ENCODE measurements around the gene PARD3. TPM values are rescaled to one million over a fixed set of nuclear protein-coding genes. Genes with fewer than 3 reads are reported as not detected.
"Not testable (repeated sequence)": the region's sequence is repeated elsewhere in the genome, so short reads cannot be mapped to it uniquely, and the experiment has no call there.

PARD3 gene
- total RNA-seq, 3 donors from 2014 or later: 0.35 to 0.53 (median 0.37) TPM

DNA sequence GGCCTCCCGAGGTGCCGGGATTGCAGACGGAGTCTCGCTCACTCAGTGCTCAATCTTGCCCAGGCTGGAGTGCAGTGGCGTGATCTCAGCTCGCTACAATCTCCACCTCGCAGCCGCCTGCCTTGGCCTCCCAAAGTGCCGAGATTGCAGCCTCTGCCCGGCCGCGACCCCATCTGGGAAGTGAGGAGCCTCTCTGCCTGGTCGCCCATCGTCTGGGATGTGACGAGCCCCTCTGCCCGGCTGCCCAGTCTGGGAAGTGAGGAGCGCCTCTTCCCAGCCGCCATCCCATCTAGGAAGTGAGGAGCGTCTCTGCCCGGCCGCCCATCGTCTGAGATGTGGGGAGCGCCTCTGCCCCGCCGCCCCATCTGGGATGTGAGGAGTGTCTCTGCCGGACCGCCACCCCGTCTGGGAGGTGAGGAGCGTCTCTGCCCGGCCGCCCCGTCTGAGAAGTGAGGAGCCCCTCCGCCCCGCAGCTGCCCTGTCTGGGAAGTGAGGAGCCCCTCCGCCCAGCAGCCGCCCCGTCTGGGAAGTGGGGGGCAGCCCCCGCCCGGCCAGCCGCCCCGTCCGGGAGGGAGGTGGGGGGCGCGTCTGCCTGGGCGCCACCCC is 462.4 kb downstream of the PARD3 start:
- DNase-seq; H3K9me3 Mint-ChIP-seq; ATAC-seq; H3K4me1 Mint-ChIP-seq (ENCODE audit: low read depth); H3K27me3 Mint-ChIP-seq (ENCODE audit: low read depth); H3K4me3 Mint-ChIP-seq; H3K36me3 Mint-ChIP-seq (ENCODE audit: insufficient read depth): not testable (repeated sequence)

DNA sequence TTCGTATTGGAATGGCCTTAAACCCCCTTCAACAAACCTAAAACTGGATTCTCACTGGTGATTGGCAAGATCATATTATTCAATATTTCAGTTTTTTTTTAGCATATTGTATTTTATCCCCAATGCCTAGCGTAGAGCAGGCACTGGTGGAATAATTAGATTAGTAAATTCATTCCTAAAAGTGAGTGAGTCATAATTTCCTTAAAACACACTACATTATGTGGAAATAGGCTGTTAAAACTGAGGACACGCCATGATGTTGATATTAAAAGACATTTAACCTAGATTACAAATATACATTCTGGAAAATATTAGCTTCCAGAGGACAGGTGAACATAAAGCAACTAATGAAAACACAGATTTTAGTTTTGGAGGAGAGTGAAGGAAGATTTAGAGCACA is 463.9 kb downstream of the PARD3 start:
- ATAC-seq (no peak), DNase-seq (no peak)
- Mint-ChIP-seq H3K4me3 (no peak overlapping the region), H3K9me3 (peaks cover 4% of the 10 kb centered on the region), H3K27me3 (ENCODE audit: low read depth) (peaks cover 6% of the 10 kb centered on the region), H3K36me3 (ENCODE audit: insufficient read depth) (no peaks in the 10 kb centered on the region), H3K4me1 (ENCODE audit: low read depth) (no peaks in the 10 kb centered on the region)

DNA sequence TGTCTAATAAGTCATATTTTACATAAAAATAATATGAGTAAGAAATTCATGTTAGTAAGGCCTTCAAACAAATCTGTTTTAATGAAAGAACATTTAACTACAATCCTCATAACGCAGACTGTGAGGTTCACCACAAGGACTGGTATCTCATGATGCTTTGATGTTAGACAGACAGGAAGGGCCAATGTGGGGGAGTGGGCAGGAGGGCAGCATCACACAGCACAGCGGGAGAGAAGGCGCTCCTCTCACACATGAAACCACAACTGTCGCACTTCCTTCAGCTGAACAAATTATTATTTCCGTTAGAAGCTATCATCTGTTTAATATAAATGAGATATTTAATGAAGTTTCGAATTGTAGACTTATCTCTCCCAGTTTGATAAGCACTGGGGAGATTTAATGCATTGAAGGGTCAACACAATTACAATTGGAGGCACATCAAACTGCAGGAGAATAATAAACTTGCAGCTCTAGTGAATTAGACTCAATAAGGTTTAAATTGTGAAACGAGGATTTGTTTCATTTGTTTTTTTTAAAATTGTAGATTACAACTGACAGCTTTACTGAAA is 466.1 kb downstream of the PARD3 start:
- no peak overlapping the region for H3K4me3 Mint-ChIP-seq
- H3K9me3 Mint-ChIP-seq: peaks cover 4% of the 10 kb centered on the region
- ATAC-seq (no peak), DNase-seq (no peak)
- H3K27me3 Mint-ChIP-seq (ENCODE audit: low read depth): peaks cover 4% of the 10 kb centered on the region
- no peaks in the 10 kb centered on the region for H3K36me3 Mint-ChIP-seq (ENCODE audit: insufficient read depth)
- no peaks in the 10 kb centered on the region for H3K4me1 Mint-ChIP-seq (ENCODE audit: low read depth)

DNA sequence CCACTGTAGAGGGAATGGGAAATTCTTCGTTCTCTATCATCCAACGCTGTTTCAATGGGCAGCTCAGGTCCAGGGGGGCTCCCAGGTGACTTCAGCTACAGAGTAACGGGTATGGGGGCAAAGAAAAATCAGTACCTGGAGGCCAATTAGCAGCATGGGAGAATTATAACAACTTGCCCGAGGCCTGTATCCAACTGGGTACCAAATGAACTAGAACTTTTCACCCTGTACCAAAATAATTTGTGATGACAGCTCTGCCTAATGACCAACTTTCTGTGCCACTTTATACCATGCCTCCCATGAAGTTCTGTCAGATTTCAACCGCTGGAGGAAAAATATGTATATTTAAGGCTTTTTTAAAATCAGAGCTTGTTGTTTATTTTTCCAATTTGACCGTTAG is 467.1 kb downstream of the PARD3 start:
- Mint-ChIP-seq H3K4me1 (ENCODE audit: low read depth) (no peaks in the 10 kb centered on the region), H3K27me3 (ENCODE audit: low read depth) (peaks cover 4% of the 10 kb centered on the region), H3K9me3 (peaks cover 4% of the 10 kb centered on the region), H3K36me3 (ENCODE audit: insufficient read depth) (no peaks in the 10 kb centered on the region), H3K4me3 (no peak overlapping the region)
- ATAC-seq (no peak), DNase-seq (no peak)

DNA sequence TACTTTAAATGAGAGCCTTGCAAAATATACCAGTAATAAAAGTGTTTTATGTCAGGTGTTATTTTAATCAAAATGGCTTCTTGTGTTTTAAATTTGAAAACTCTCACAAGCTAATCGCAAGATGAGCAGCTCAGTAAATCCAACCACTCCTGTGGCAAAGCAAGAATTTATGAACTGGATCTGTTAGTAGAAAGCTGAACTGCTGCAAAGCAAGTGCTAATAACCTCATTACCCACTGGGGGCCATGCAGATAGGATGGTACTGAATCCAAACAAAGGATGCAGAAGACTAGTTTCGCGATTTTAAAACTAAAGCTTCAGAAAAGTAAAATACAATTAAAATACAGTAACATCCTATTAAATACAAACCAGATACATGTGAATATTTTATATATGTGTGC is 468.0 kb downstream of the PARD3 start:
- ATAC-seq (no peak), DNase-seq (no peak)
- H3K36me3 Mint-ChIP-seq (ENCODE audit: insufficient read depth): no peaks in the 10 kb centered on the region
- peaks cover 4% of the 10 kb centered on the region for H3K27me3 Mint-ChIP-seq (ENCODE audit: low read depth)
- no peak overlapping the region for H3K4me3 Mint-ChIP-seq
- H3K4me1 Mint-ChIP-seq (ENCODE audit: low read depth): no peaks in the 10 kb centered on the region
- peaks cover 4% of the 10 kb centered on the region for H3K9me3 Mint-ChIP-seq

DNA sequence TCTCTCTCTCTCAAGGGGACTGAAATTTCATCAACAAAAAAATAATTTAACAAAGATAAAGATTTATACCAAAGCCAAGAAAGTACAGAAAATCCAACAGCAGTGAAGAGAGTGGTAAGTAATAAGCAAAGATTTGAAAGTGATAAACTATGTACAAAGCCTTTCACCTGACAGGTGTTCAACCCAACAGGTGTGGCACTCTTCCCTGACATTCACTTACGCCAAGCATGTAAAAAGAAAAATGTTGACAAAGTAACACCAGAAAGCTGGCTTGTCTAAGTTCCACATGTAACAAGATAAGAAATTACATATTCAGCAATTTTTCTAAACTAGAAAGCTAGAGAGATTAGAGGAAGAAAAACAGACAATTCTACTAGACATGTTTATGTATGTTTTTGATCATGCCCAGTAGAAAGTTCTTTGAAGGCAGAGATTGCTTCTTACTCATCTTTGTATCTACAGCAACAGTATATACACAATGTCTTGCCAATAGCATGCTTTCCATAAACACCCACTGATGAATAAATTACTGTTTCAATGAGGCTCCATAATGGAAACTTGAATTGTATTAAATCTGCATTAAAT is 468.5 kb downstream of the PARD3 start:
- peaks cover 4% of the 10 kb centered on the region for H3K9me3 Mint-ChIP-seq
- no peak for ATAC-seq
- no peaks in the 10 kb centered on the region for H3K4me1 Mint-ChIP-seq (ENCODE audit: low read depth)
- no peak overlapping the region for H3K4me3 Mint-ChIP-seq
- DNase-seq: no peak
- no peaks in the 10 kb centered on the region for H3K36me3 Mint-ChIP-seq (ENCODE audit: insufficient read depth)
- peaks cover 4% of the 10 kb centered on the region for H3K27me3 Mint-ChIP-seq (ENCODE audit: low read depth)

DNA sequence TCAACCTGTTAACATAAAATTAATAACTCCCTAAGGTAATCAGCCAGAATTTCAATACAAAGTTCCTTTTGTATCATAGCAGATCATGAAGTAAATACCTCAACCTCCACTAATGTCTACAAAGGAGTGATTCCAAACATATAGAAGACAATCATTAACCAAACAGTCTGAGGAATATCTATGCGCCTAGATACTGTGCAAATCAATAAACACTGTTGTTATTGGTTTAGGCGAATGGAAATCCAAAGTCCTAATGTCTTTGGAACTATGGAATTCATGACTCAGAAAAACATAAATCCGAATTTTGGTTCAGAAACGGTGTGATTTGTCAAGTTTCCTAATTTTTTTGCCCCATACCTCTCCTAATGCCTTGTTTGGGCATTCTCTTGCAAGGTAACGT is 469.7 kb downstream of the PARD3 start:
- H3K9me3 Mint-ChIP-seq: peaks cover 4% of the 10 kb centered on the region
- no peaks in the 10 kb centered on the region for H3K4me1 Mint-ChIP-seq (ENCODE audit: low read depth)
- no peaks in the 10 kb centered on the region for H3K36me3 Mint-ChIP-seq (ENCODE audit: insufficient read depth)
- no peak for ATAC-seq
- peaks cover 4% of the 10 kb centered on the region for H3K27me3 Mint-ChIP-seq (ENCODE audit: low read depth)
- no peak overlapping the region for H3K4me3 Mint-ChIP-seq
- DNase-seq: no peak

DNA sequence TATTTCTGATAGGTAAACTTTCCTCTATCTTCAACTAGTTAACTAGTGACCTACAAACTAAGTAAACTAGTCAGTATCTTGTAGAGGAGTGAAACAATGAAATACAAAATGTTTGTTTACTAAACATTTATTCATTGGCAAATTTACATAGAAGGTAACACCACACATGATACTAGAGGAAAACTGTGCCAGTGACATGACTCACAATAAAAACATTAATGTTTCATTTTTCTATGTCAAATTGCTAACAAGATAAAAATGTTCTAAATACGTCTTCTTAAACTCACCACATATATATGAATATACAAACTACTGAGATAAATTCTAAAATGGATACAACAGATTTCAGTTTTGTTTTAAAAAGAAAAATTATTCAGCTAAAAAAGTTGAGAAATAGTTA is 471.3 kb downstream of the PARD3 start:
- no peak for ATAC-seq
- Mint-ChIP-seq H3K36me3 (ENCODE audit: insufficient read depth) (no peaks in the 10 kb centered on the region), H3K9me3 (peaks cover under 1% of the 10 kb centered on the region), H3K27me3 (ENCODE audit: low read depth) (peaks cover 2% of the 10 kb centered on the region), H3K4me1 (ENCODE audit: low read depth) (no peaks in the 10 kb centered on the region), H3K4me3 (no peak overlapping the region)
- DNase-seq: no peak

DNA sequence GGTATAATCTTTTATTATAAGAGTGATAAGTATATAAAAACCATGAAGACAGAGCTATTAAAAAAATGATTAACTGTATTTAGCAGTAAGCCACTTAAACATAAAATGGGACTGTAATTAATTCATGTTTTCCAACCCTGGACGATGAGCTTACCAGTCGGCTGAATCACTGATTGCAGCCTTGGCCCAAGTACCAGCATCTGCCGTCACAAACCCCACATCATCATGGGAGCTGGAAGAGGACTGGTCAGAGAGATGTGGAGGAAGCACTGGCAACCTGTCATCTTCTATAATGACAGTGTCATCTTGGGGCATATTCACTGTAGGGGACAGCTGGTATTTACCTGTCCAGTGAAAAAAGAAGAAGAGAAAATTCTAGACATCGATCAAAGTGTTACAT is 473.6 kb downstream of the PARD3 start:
- peaks cover 2% of the 10 kb centered on the region for H3K27me3 Mint-ChIP-seq (ENCODE audit: low read depth)
- ATAC-seq (no peak), DNase-seq (no peak)
- H3K36me3 Mint-ChIP-seq (ENCODE audit: insufficient read depth): no peaks in the 10 kb centered on the region
- no peaks in the 10 kb centered on the region for H3K9me3 Mint-ChIP-seq
- no peaks in the 10 kb centered on the region for H3K4me1 Mint-ChIP-seq (ENCODE audit: low read depth)
- H3K4me3 Mint-ChIP-seq: no peak overlapping the region

DNA sequence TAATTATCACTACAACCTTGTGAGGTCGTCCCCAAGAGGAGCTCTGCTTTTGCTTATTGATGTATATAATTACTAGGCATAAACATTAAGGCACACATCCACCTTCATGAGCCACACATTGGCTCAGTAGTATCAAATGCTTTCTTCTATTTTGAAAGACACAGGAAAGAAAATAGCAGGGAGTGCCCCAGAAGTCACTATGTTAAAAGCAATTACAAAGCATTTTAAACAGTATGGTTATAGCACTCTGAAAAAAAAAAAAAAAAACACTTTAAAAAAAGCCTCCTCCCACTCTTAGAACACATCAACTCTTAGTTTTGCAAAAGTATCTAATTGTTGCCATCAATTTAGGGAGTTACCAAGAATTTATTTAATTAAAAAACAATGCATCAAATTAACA is 474.2 kb downstream of the PARD3 start:
- no peak for DNase-seq
- no peaks in the 10 kb centered on the region for H3K4me1 Mint-ChIP-seq (ENCODE audit: low read depth)
- H3K9me3 Mint-ChIP-seq: no peaks in the 10 kb centered on the region
- H3K36me3 Mint-ChIP-seq (ENCODE audit: insufficient read depth): no peaks in the 10 kb centered on the region
- no peak for ATAC-seq
- no peaks in the 10 kb centered on the region for H3K27me3 Mint-ChIP-seq (ENCODE audit: low read depth)
- no peak overlapping the region for H3K4me3 Mint-ChIP-seq

DNA sequence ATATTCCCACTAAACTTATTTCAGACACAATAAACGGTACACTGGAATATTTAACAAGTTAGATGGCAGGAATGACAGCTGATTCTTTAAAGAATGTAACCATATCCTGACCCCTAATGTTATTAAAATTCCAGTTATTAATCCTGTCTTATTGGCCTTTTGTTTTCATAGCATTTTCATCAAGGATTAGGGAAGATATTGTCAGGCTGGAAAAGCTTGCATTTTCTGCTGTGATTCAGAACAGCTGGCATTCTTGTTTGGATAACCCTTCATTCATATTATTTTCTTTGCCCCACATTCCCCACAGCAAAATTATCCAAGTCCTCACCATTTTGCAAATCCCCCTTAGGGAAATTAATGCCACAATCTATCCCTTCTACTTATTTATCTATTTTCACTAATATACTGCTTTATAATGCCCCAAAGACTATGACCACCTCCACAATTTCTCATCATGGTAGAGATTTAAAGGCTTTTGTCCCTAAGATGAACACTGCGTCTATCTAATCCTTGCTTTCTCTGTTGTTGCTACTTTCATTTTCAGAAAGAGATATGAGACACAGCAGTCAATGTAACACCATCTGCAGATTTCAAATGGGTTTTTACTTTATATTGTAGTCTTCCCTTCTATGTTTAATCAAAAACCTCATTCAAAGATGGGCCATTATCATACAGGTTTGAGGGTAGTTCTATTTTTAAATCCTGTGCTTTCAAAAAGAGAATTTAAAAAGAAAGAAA is 475.1 kb downstream of the PARD3 start:
- Mint-ChIP-seq H3K36me3 (ENCODE audit: insufficient read depth) (no peaks in the 10 kb centered on the region), H3K4me3 (no peak overlapping the region), H3K9me3 (no peaks in the 10 kb centered on the region), H3K4me1 (ENCODE audit: low read depth) (no peaks in the 10 kb centered on the region), H3K27me3 (ENCODE audit: low read depth) (no peaks in the 10 kb centered on the region)
- DNase-seq: no peak
- no peak for ATAC-seq

DNA sequence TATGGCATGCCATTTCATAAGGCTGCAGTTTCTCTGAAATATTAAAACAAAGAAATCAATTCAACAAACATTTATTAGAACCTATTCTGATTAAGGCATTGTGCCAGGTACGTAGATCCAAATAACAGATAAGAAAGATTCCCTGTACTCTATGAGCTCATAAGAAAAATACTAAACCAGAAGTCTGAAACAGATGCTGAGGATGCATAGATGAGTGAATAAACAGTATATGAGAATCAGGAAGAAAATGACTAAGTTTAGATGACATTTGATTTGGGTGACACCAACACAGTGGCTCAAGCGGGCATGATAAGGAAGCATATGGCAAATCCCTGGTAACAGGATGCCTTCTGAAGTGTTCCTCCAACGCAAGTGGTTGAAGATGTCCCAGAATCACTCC is 477.2 kb downstream of the PARD3 start:
- Mint-ChIP-seq H3K36me3 (ENCODE audit: insufficient read depth) (no peaks in the 10 kb centered on the region), H3K4me3 (no peak overlapping the region), H3K9me3 (no peaks in the 10 kb centered on the region), H3K27me3 (ENCODE audit: low read depth) (no peaks in the 10 kb centered on the region), H3K4me1 (ENCODE audit: low read depth) (no peaks in the 10 kb centered on the region)
- no peak for ATAC-seq
- no peak for DNase-seq

DNA sequence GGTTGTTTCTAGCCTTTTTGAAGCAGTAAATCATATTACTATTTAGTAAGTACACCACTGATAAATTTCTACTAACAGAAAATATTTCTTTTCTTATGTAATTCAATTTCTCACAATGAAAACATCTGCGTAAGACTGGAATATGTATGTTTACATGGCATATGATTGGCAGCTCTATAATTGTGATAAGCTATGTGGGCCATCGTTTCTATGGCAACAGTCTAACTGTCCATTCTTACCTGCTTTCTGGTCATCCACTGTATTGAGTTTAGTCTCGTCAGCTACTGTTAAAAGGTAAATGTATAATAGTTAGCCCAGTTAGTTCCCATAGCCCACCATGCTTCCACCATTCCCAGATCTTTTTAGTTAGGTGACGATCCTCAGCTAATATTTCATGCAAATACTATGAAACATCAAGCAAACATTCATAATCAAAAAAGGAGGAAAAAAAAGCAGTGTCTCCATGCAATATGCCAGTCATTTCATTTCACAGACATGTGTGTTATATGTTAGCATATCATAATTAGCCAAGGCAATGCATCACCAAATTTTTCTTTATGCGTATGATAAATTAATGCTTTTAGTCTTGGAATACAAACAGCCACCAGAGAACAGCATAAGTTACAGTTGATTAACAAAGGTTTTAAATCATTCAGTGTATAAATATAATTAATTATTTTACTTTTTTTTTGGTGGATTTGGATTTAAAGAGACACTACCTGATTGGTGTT is 479.0 kb downstream of the PARD3 start:
- no peak for DNase-seq
- ATAC-seq: no peak
- Mint-ChIP-seq H3K36me3 (ENCODE audit: insufficient read depth) (no peaks in the 10 kb centered on the region), H3K4me1 (ENCODE audit: low read depth) (no peaks in the 10 kb centered on the region), H3K9me3 (no peaks in the 10 kb centered on the region), H3K4me3 (no peak overlapping the region), H3K27me3 (ENCODE audit: low read depth) (no peaks in the 10 kb centered on the region)

DNA sequence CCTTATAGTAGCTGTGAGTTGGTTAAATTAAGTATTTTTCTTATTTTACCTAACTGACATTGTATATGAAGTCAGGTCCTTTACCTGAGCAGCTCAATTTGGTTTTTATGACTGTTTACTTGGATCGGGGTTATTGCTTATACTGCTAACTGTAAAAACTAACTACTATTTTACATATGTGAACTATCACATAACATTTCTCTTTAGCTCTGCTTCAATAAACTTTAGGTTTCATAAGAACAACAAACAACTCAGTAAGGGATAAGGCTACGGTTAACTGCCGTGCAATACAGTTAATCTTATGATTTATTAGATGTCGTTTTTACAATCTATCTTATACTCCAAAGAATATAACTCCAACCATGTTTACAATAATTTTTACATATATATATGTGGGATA is 480.2 kb downstream of the PARD3 start:
- no peak for ATAC-seq
- H3K4me1 Mint-ChIP-seq (ENCODE audit: low read depth): no peaks in the 10 kb centered on the region

More for the DNA sequence above, 480.2 kb downstream of the PARD3 start:
- Mint-ChIP-seq H3K36me3 (ENCODE audit: insufficient read depth) (no peaks in the 10 kb centered on the region), H3K27me3 (ENCODE audit: low read depth) (no peaks in the 10 kb centered on the region), H3K4me3 (no peak overlapping the region), H3K9me3 (no peaks in the 10 kb centered on the region)
- no peak for DNase-seq
